ENCODE results near the gene TANGO2.
A peak's percentile ranks its signal among the peaks of the same experiment; 100 is the strongest.

Gene TANGO2

GRCh38 chr22:20009018-20009491 lies 11.9 kb upstream of the TANGO2 start:
- no peak overlapping the region for H3K4me3 ChIP-seq (ENCODE audit: low read length)
- no peak for DNase-seq (ENCODE audit: low read depth, low spot score)

GRCh38 chr22:20009582-20010306 lies 11.2 kb upstream of the TANGO2 start:
- DNase-seq (ENCODE audit: low read depth, low spot score): no peak
- no peak overlapping the region for H3K4me3 ChIP-seq (ENCODE audit: low read length)

GRCh38 chr22:20010307-20011122 lies 10.4 kb upstream of the TANGO2 start:
- no peak for DNase-seq (ENCODE audit: low read depth, low spot score)
- H3K4me3 ChIP-seq (ENCODE audit: low read length): no peak overlapping the region

- no peak overlapping the region for H3K4me3 ChIP-seq (ENCODE audit: low read length)
- no peak for DNase-seq (ENCODE audit: low read depth, low spot score)
Observed at GRCh38 chr22:20011123-20011992, 9.6 kb upstream of the TANGO2 start.

GRCh38 chr22:20011993-20012740 lies 8.7 kb upstream of the TANGO2 start:
- H3K4me3 ChIP-seq (ENCODE audit: low read length): no peak overlapping the region
- DNase-seq (ENCODE audit: low read depth, low spot score): no peak

GRCh38 chr22:20012741-20013331 lies 8.1 kb upstream of the TANGO2 start:
- DNase-seq (ENCODE audit: low read depth, low spot score): no peak
- H3K4me3 ChIP-seq (ENCODE audit: low read length): no peak overlapping the region

- no peak for DNase-seq (ENCODE audit: low read depth, low spot score)
- no peak overlapping the region for H3K4me3 ChIP-seq (ENCODE audit: low read length)
Observed at GRCh38 chr22:20013382-20013871, 7.5 kb upstream of the TANGO2 start.

- no peak overlapping the region for H3K4me3 ChIP-seq (ENCODE audit: low read length)
- no peak for DNase-seq (ENCODE audit: low read depth, low spot score)
Observed at GRCh38 chr22:20014526-20015186, 6.3 kb upstream of the TANGO2 start.

GRCh38 chr22:20015187-20015625 lies 5.7 kb upstream of the TANGO2 start:
- no peak overlapping the region for H3K4me3 ChIP-seq (ENCODE audit: low read length)
- no peak for DNase-seq (ENCODE audit: low read depth, low spot score)

- DNase-seq (ENCODE audit: low read depth, low spot score): no peak
- H3K4me3 ChIP-seq (ENCODE audit: low read length): peak overlapping the region; percentile 69
Observed at GRCh38 chr22:20015971-20016733, 4.8 kb upstream of the TANGO2 start.

GRCh38 chr22:20016734-20017621 lies 3.9 kb upstream of the TANGO2 start, which contains the start of gene ARVCF:
TSS of gene ARVCF (minus strand) at chr22:20016823. CDS start at chr22:19990794, 26,029 bp downstream.
- peak; percentile 85 for DNase-seq (ENCODE audit: low read depth, low spot score)
- peak within 1 kb of the TSS; percentile 69 for H3K4me3 ChIP-seq (ENCODE audit: low read length)

GRCh38 chr22:20017622-20017958 lies 3.3 kb upstream of the TANGO2 start:
- H3K4me3 ChIP-seq (ENCODE audit: low read length): peak overlapping the region; percentile 69
- no peak for DNase-seq (ENCODE audit: low read depth, low spot score)

GRCh38 chr22:20018001-20018400 lies 2.9 kb upstream of the TANGO2 start:
- no peak overlapping the region for H3K4me3 ChIP-seq (ENCODE audit: low read length)
- no peak for DNase-seq (ENCODE audit: low read depth, low spot score)

- no peak for DNase-seq (ENCODE audit: low read depth, low spot score)
- peak overlapping the region; percentile 63 for H3K4me3 ChIP-seq (ENCODE audit: low read length)
Observed at GRCh38 chr22:20019661-20020532, 1.0 kb upstream of the TANGO2 start.
